ENCODE data around the gene TSPAN5.

The TSPAN5 gene

GRCh38 chr4:98517218-98518021 is 141.0 kb downstream of the TSPAN5 start:
- no peak for TF ChIP-seq CTCF (IDR thresholded peaks at IDR 0.05)

- TF ChIP-seq CTCF (IDR thresholded peaks at IDR 0.05) = no peak
Observed at GRCh38 chr4:98516441-98517217, 141.8 kb downstream of the TSPAN5 start.

- TF ChIP-seq CTCF (IDR thresholded peaks at IDR 0.05) = no peak
Observed at GRCh38 chr4:98516042-98516440, 142.4 kb downstream of the TSPAN5 start.

GRCh38 chr4:98515470-98515809 is 143.0 kb downstream of the TSPAN5 start:
- no peak for TF ChIP-seq CTCF (IDR thresholded peaks at IDR 0.05)

GRCh38 chr4:98514741-98515469 is 143.5 kb downstream of the TSPAN5 start:
- TF ChIP-seq CTCF (IDR thresholded peaks at IDR 0.05) = no peak

GRCh38 chr4:98512918-98513317 is 145.5 kb downstream of the TSPAN5 start:
- no peak for TF ChIP-seq CTCF (IDR thresholded peaks at IDR 0.05)

- TF ChIP-seq CTCF (IDR thresholded peaks at IDR 0.05) = no peak
Observed at GRCh38 chr4:98510757-98511517, 147.5 kb downstream of the TSPAN5 start.
